ENCODE measurements around the gene MRPL19. TPM values are rescaled to one million over a fixed set of nuclear protein-coding genes. Genes with fewer than 3 reads are reported as not detected.
A peak's percentile ranks its signal among the peaks of the same experiment; 100 is the strongest.

MRPL19 gene
- polyA plus RNA-seq (ENCODE audit: insufficient read length in 4 of 4): 10 to 100 TPM; 67.7 to 71.0 (median 68.4) TPM

DNA sequence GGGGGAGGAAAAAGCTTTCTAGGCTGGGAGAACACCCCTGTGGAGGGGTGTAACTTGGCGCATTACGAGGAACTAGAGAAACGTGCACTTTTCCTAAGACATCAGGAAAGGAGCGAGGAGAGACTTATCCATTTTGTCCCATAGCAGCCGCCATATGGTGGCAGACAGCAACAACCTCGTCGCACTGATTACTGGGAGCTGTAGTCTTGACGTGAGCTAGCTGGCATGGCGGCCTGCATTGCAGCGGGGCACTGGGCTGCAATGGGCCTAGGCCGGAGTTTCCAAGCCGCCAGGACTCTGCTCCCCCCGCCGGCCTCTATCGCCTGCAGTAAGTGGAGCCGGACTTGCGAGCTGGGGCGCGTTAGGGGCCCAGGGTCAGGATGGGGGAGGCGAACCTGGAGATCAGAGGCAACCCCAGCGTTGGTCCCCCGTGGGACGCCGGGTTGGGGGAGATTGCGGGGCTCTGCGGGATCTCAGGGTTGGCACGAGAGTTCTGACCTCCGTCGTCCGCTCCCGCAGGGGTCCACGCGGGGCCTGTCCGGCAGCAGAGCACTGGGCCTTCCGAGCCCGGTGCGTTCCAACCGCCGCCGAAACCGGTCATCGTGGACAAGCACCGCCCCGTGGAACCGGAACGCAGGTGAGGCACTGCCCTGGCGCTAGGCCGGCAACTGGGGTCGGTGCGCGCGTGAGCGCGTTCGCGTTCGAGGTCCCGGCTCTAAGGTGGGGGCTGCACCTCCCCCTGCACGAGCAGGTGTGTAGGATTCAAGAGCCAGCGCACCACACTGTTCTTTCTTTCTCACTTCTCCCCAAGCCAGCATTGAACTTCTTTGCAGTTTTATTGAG lies at the start of gene MRPL19:
MRPL19 (plus strand) TSS at position 201 of the 843 bp plus-strand sequence; CDS start at position 226, 25 bp downstream.
- DNase-seq (ENCODE audit: low read depth in 4 of 4, low spot score in 2 of 4): peak; percentile 72 to 90 (median 82)

DNA sequence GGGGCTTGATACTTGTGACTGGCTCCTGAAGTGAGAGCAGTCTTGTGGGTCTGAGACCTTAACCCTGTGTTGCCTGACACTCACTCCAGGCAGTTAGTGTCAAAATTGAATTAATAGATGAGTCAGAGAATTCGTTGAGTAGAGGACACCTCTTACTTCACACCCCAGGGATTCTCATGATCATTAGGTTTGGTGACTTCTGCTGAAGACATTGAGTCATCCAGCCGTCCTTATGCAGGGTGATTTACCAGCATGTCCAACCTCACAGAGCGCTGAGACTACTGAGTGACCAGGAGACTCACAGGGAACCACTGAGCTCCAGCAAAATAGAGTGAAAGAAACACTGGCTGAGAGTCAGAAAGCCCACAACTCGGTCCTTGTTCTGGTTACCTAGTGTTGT lies 49.8 kb upstream of the MRPL19 start:
- no peak for DNase-seq (ENCODE audit: low read depth in 4 of 4, low spot score in 2 of 4)

DNA sequence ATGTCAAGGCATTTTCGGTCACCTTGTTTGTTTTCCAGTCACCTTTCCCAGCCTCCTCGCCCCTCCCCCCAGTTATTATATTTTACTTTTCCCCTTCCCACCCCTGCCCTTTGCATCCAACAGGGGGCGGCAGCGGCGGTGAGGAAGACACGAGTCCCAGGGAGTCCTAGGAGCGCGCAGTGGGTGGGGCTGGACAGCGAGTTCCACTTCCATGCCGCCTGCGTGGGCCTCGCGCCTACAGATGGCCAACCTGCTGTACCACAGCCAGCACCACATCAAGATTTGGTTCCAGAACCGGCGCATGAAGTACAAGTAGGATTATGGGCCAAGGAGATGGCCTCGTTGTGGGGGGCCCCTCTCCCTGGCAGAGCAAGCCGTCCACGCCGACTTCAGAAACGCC lies 48.6 kb upstream of the MRPL19 start:
- DNase-seq (ENCODE audit: low read depth in 4 of 4, low spot score in 2 of 4): no peak

DNA sequence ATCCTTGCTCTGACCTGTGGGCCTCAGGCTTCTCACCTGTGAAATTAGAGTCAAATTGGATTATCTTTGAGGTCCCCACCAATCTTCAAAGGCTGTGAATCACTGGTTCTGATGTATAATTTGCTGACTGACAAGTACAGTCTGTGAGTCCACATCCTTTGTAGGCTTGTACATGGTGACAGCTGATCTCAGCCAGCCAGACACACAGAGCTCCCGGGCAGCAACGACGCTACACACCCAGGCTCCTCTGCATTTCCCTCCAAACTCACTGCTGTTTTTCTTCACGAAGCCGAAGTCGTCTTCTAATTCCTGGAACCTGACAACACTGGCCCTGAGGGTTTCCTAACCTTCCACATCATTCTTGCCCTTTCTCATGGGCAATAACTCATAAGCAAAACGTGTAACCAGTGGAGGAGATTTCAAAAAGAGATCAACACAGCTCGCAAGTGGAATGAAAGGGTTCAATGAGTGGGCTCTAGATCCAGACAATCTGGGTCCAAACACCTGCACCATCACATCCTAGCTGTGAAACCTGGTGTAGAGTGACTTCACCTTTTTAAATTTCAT lies 47.9 kb upstream of the MRPL19 start:
- DNase-seq (ENCODE audit: low read depth in 4 of 4, low spot score in 2 of 4): no peak

DNA sequence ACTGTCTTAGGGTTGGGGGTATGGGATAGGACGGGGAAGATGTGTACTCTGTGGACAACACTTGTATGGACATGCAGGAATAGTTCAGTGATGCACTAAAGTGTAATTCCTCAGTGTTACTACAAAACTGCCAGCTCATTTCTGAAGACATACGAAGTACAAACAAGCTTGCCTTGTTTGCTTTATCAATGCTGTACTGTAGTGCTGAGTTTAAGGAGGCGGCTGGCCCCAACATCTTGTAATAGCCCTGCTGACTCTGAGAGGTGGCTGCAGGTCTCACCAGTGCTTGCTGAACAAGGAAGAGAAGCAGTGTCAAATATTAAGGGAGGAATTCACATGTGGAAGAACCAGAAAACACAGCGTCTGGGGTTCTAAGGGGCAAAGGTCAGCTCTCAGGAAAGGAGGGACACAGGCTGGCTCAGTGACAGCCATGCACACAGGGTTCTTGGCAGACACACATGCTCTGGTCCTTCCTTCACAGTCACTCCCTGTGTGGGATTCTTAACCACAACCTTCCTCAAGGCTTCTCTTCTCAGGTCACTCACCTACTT lies 46.0 kb upstream of the MRPL19 start:
- no peak for DNase-seq (ENCODE audit: low read depth in 4 of 4, low spot score in 2 of 4)

DNA sequence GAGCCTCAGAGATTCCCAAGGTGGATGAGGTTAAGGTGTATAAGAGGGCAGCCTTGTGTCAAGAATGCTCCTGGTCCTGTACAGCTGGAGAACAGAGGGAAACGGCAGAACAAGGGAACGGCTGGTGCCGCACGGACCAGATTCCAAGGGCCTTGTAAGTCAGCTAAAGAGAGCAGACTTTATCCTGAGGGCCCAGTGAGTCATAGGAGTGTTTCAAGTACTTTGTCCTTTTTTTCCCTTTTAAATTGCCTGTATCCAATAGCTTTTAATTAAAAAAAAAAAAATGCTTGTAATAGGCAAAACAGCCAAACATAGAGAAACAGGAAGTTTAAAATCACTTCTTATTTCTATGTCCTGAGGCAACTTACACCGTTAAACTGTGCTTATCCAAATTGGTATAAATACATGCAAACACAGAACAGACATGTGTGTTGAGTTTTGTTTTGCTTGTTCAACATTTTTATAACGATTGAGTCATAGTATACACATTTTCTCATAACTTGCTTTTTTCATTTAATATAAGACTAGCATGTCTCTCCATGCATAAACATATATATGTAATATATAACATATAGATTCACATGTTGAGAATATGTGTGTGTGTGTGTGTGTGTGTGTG lies 43.8 kb upstream of the MRPL19 start:
- DNase-seq (ENCODE audit: low read depth in 4 of 4, low spot score in 2 of 4): no peak

DNA sequence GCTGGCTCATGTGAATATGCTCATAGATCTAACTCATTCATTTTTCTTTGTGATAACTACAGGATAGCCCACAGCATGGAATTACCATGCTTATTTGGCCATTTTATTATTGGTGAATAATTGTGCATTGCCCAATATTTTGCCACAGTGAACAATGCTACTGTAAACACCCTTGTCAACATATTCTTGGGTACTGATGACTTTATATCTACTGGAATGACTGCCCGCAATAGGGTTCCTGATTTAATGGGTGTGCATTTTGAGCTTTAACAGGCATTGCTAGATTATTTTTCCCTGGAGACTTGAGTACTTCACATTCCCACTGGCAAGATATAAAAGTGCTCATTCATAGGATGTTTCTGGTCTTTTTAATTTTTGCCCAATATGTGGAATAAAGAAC lies 43.1 kb upstream of the MRPL19 start:
- no peak for DNase-seq (ENCODE audit: low read depth in 4 of 4, low spot score in 2 of 4)

DNA sequence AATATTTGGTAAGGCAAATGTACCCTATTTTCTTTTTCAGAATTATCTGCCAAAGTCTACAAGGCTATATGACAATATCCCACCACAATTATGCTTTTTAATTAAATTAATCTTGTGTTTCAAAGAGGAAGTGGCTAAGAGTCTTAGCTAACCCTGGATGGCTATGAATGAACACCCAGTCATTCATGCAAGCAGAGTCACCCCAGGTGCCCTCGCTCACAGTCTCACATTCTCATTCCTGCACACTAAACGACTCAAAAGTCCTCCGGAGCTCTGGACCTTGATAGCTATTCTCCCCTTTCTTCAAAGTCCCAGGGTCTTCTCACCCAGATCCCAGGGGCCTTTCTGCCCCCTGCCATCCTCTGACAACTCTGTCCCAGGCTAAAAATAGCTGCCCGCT lies 42.1 kb upstream of the MRPL19 start:
- DNase-seq (ENCODE audit: low read depth in 4 of 4, low spot score in 2 of 4): no peak

DNA sequence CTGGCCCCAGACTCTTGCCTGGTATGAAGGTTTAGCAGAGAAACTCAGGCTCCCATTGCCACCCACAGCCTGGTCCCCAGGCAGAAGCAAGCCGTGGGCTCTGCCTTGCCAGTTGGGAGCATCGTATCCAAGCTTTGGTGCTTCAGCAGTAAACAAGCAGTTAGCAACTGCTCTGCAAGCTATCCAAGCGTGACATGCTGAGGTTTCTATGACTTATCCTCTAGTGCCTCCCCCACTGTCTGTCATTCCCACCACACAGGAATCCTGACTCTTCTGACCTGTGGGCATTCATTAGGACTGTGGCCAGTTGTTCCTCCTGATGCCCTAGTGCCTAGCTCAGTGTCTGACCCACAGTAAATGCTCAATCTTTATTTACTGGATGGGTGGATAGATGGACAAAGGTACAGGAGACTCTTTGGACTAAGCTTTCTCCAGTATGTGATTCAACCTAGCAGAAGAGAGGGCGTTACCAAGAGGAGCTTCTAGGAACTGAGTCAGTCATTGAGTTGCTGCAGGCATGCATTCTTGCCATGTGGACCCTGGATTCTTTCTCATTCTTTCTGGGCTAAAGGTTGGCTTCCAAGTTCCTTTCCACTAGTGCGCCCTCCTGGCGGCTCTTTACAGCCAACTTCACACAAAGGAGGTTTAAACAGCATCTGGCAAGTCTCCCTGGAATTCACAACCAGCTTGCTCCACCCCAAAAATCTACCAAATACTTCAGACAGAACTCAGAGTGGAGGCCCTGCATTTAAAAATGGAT lies 40.6 kb upstream of the MRPL19 start:
- DNase-seq (ENCODE audit: low read depth in 4 of 4, low spot score in 2 of 4): no peak

DNA sequence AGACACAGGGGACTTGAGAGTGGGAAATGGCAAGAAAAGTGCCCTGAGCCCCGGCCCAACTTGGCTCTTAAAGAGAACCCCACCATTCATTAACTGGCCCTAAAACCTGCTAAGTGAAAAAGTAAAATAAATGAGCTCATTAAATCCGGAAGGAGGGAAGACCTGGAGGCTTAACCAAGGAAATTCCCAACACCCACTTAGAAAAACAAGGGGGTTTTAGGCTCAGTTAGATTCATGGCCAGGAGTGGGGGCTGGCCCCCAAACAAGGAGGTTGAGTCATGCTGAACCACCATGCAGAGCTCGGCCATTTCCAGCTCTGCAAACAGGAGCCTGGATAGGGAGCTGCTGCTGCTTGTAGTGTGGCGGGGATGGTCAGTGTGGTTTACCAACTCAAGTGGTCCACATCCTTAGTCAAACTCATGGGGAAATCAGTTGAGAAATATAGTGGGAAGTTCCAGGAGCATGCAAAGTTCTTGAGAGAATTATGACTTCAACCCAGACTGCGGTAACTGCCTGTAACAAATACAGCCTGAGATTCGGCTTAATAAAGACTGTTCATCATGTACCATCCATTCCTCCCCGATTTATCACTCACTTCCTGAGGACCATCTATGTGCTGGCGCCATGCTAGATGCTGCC lies 39.7 kb upstream of the MRPL19 start:
- no peak for DNase-seq (ENCODE audit: low read depth in 4 of 4, low spot score in 2 of 4)

DNA sequence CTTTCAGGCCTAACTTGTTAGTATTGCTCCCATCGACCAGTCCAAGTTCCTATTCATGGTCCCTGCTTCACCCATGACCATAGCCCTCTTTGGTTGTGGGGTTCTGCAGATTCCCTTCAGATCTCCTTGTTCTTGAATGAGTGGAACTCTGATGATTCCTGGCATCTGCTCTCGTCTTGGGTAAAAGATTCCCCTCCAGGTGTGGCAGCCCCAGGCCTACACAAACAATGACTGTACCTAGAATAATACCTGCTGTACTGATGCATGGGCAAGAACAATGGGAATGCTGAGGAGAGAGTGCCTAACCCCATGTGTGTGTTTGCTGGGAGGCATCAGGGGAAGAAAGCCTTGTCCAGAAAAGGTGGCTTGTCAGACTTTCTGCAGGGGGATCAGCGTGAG lies 39.2 kb upstream of the MRPL19 start:
- no peak for DNase-seq (ENCODE audit: low read depth in 4 of 4, low spot score in 2 of 4)

DNA sequence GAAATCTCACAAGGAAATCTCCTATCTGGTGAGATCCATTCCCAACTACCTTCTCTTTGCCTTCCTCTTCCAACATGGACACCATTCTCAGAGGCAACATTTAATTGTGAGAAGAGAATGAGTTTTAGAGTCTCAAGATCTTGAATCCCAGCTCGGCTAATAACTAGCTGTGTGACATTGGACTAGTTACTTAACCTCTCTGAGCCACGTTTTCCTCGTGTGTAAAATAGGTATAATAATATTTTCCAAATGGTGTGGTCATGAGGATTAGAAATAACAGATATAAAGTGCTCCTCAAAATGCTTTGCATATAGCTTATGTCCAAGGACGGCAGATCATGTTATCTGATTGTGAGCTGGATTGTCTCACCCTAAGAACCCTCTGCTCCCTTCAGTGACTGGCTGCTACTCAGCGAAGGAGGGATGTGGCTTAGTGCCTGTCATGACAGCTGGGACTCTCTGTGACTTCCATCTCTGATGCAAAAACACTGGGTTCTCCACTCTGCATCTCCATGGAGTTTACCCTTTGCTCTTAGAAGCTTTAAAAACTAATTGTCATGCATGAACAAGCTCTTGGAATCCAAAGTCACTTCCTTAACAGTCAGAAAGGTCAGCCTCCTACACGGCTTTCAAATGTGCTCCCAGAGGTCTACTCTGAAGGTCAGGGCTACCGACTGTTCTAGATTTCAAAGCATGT lies 38.4 kb upstream of the MRPL19 start:
- DNase-seq (ENCODE audit: low read depth in 4 of 4, low spot score in 2 of 4): peak in 2 of 4 donors; percentile 66 to 78

DNA sequence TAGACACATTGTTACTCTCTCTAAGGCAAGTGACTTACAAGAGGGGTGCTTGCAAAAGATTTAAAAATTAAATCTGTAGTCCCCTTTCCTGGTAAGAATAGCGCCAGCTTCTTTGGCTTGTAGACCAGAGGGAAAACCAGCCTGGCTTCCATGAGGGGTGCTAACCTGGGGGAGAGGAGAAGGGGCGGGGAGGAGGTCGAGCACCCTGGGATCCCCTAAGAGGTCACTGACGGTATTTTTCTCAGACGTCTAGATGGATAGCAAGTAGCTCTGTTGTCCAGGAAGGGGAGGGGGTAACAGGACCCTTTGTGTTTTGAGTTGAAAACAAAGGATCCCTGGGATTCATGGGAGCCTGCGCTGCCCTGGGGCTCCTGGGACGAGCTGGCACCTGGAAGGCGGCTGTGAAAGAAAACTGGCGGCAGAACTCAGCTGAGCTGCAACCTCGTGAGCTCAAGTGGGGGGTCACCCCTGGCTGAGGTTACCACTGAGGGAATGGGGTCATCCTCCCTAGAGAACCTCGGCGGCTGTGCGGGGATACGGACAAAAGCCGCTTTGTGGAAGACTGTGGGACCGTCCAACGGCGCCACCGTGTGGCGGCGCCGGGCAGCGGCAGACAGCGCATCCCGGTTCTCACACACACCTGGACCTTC lies 37.8 kb upstream of the MRPL19 start:
- peak in 1 of 4 donors; percentile 66 for DNase-seq (ENCODE audit: low read depth in 4 of 4, low spot score in 2 of 4)

DNA sequence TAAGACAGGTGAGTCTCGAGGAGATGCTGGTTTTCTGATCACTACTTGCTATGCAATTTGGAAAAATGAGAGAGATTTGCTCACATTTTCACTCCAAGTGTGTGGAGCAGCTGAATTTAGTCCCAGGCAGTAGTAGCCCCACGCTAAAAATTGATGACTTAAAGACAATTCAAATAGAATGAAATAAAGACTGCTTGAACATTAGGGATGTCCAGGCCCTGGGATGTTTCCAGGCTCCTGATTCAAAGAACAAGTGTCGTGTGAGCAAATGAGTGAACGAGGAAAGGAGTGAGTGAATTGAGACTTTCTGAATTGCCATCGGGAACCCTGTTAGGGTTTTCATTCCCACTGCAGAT lies 37.3 kb upstream of the MRPL19 start:
- no peak for DNase-seq (ENCODE audit: low read depth in 4 of 4, low spot score in 2 of 4)

DNA sequence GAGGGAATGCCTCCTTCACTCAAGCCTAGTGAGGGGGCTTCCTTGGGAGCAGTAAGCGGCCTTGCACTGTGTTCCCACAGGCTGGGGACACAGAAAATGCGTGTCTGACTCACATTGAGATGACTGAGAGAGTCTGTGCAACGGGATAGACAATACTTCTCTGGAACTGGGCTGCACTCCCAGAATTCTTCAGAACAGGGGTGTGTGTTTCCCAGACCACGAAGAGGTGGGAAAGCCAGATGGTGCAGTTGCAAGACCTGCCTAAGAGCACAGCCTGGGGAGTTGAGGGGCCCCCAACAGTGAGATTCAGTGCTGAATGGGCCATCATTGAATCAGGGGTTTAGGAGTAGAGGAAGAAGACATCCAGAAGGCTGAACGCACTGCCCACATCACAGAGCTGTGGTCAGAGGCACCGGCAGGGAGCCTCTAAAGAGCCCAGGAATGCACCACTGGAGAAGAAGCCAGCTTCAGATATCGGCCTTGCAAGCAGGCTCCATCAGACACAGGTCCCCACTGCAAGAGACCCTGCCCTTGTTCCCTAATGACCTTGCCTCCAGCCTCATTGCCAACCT lies 36.6 kb upstream of the MRPL19 start:
- DNase-seq (ENCODE audit: low read depth in 4 of 4, low spot score in 2 of 4): no peak

DNA sequence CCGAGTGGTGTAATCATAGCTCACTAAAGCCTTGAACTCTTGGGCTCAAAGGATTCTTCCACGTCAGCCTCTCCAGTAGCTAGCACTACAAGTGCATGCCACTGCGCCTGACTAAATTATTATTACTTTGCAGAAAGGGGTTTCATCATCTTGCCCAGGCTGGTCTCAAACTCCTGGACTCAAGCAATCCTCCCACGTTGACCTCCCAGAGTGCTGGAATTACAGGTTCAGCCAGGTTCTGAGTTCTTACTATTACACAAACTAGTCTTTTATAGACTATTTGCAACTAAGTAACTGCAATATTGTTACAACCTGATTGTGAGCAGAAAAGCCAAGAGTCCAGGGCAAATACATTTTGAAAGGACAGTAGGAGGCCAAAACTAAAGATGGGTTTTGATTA lies 35.9 kb upstream of the MRPL19 start:
- DNase-seq (ENCODE audit: low read depth in 4 of 4, low spot score in 2 of 4): no peak

DNA sequence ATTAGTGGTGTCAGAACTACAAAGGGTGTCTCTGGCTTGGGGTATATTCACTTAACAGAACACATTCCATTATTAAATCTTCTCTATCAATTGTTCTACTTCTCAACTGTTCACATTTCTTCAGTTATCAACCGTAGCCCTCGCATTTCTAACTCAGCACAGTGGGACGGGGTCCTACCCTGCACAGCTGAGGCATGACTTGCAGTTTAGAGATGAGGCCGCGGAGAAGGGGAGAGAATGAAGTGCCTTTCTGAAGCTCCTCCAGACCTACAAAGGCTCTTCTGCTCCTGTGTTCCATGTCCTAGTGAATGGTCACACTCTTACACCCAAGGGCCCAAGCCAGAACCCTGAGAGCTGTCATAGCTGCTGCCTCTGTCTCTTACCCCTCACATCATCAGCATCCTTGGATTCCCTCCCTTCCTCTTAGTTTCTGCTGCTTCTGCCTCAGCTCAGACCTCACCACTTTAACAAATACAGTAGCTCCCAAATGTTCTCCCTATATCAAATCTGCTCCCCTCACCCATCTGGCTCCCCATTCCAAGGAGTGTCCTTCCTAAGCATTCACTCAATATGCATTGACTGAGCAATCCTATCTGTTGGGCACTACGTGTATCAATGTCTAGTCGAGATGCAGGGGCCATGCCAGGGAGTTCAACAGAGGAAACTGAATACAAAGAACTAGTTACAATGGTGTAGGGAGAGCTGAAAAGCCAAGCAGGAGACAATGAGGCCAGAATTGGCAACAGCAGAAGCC lies 34.3 kb upstream of the MRPL19 start:
- DNase-seq (ENCODE audit: low read depth in 4 of 4, low spot score in 2 of 4): no peak

DNA sequence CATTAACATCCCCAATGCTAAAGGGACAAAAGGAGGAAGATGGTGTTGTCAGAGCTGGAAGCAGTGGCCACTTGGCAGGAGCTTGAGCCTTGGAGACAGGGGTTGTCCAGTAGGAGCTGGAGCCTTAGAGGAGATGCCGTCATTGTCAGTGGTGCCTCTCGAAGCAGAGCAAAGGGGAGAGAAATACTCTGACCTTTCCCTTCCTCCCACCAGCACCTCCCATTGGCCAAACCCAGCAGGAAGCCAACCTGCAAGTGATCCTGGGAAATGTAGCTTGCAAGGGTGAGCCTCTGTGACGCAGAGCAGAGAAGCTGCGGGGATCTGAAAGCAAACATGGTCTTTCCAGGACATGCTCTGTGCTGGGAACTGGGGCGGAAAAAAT lies 33.7 kb upstream of the MRPL19 start:
- DNase-seq (ENCODE audit: low read depth in 4 of 4, low spot score in 2 of 4): no peak
